Astrocyte (in vitro differentiated cells and primary cell): ENCODE measurements around the gene LANCL2. TPM values are rescaled to one million over a fixed set of nuclear protein-coding genes. Genes with fewer than 3 reads are reported as not detected.

Experiments
- DNase-seq: peaks from one replicate; pipeline ENCODE4 v3.0.0-alpha.2; 2010; ENCODE audit warnings: low read depth
- FAIRE-seq: peaks from 2 replicates; lab custom pipeline; 2011; peaks lifted over from hg19 to GRCh38; lab: Jason Lieb, UNC
- H2AFZ ChIP-seq: 2 replicates; pipeline ENCODE4 v1.6.0; 2012; ENCODE audit warnings: low read depth, low read length, inconsistent platforms
- H3K27ac ChIP-seq: 2 replicates; pipeline ENCODE4 v1.5.1; 2011; ENCODE audit warnings: low read depth, low read length, inconsistent platforms
- H3K27me3 ChIP-seq: 2 replicates; pipeline ENCODE4 v1.6.0; 2011; ENCODE audit warnings: low read length, inconsistent platforms; ENCODE audit not compliant: insufficient read depth
- H3K36me3 ChIP-seq: 2 replicates; pipeline ENCODE4 v1.5.1; 2011; ENCODE audit warnings: low read length, inconsistent platforms; ENCODE audit not compliant: insufficient read depth
- H3K4me1 ChIP-seq: 2 replicates; pipeline ENCODE4 v1.5.1; 2011; ENCODE audit warnings: low read length, inconsistent platforms; ENCODE audit not compliant: insufficient read depth
- H3K4me2 ChIP-seq: 2 replicates; pipeline ENCODE4 v1.6.0; 2012; ENCODE audit warnings: low read length, inconsistent platforms
- H3K4me3 ChIP-seq: 2 replicates; pipeline ENCODE4 v1.5.1; 2011; ENCODE audit warnings: low read depth, mild to moderate bottlenecking, low read length, inconsistent platforms; ENCODE audit not compliant: insufficient read depth
- H3K79me2 ChIP-seq: 2 replicates; pipeline ENCODE4 v1.6.0; 2012; ENCODE audit warnings: mild to moderate bottlenecking, low read length, inconsistent platforms; ENCODE audit not compliant: insufficient read depth
- H3K9ac ChIP-seq: 2 replicates; pipeline ENCODE4 v1.6.0; 2012; ENCODE audit warnings: mild to moderate bottlenecking, low read length, inconsistent platforms
- H3K9me3 ChIP-seq: 2 replicates; pipeline ENCODE4 v1.5.1; 2012; ENCODE audit warnings: low read depth, mild to moderate bottlenecking, low read length, inconsistent platforms; ENCODE audit not compliant: insufficient read depth
- H4K20me1 ChIP-seq: 2 replicates; pipeline ENCODE4 v1.6.0; 2012; ENCODE audit warnings: low read length, inconsistent platforms; ENCODE audit not compliant: insufficient read depth
- H3K27ac Mint-ChIP-seq: one replicate; pipeline ENCODE4 v1.8.0; 2021; ENCODE audit warnings: mild to moderate bottlenecking, mixed read lengths; ENCODE audit not compliant: unreplicated experiment
- H3K27me3 Mint-ChIP-seq: one replicate; pipeline ENCODE4 v1.8.0; 2021; ENCODE audit warnings: low read depth, mixed read lengths; ENCODE audit not compliant: unreplicated experiment
- H3K36me3 Mint-ChIP-seq: one replicate; pipeline ENCODE4 v1.8.0; 2021; ENCODE audit warnings: low read depth, mixed read lengths; ENCODE audit not compliant: unreplicated experiment
- H3K4me1 Mint-ChIP-seq: one replicate; pipeline ENCODE4 v1.8.0; 2021; ENCODE audit warnings: low read depth, mixed read lengths; ENCODE audit not compliant: unreplicated experiment
- H3K4me3 Mint-ChIP-seq: one replicate; pipeline ENCODE4 v1.8.0; 2021; ENCODE audit warnings: mild to moderate bottlenecking, moderate library complexity, mixed read lengths; ENCODE audit not compliant: unreplicated experiment
- H3K9me3 Mint-ChIP-seq: one replicate; pipeline ENCODE4 v1.8.0; 2021; ENCODE audit warnings: mild to moderate bottlenecking, mixed read lengths; ENCODE audit not compliant: unreplicated experiment
- CTCF ChIP-seq: IDR thresholded peaks from 2 replicates; pipeline ENCODE4 v1.5.1; 2011; ENCODE audit warnings: low read depth, mild to moderate bottlenecking, inconsistent platforms, low read length, moderate library complexity; ENCODE audit not compliant: insufficient read depth
- EZH2 ChIP-seq: IDR thresholded peaks from 2 replicates; pipeline ENCODE4 v1.6.1; 2012; ENCODE audit warnings: mild to moderate bottlenecking, low read length, inconsistent platforms; ENCODE audit not compliant: insufficient read depth
- total RNA-seq: library from RNA; stranded (reverse); gene quantifications from 2 replicates; pipeline ENCODE4 v1.2.1, GENCODE V29; 2021

Gene LANCL2
- total RNA-seq, 1 donor from 2014 or later = 35.9 TPM

- no peak overlapping the region for H3K4me3 Mint-ChIP-seq
- Histone ChIP-seq H3K4me2 (no peak overlapping the region), H3K4me1 (no peaks in the 10 kb centered on the region), H3K9ac (no peak overlapping the region), H2AFZ (no peak overlapping the region), H3K36me3 (peaks cover 4% of the 10 kb centered on the region), H3K9me3 (no peaks in the 10 kb centered on the region), H3K79me2 (no peaks in the 10 kb centered on the region), H4K20me1 (no peaks in the 10 kb centered on the region), H3K4me3 (no peak overlapping the region), H3K27ac (no peak overlapping the region), H3K27me3 (no peaks in the 10 kb centered on the region)
- H3K4me1 Mint-ChIP-seq = no peaks in the 10 kb centered on the region
- H3K27ac Mint-ChIP-seq = no peak overlapping the region
- H3K9me3 Mint-ChIP-seq = no peaks in the 10 kb centered on the region
- H3K27me3 Mint-ChIP-seq = no peaks in the 10 kb centered on the region
- no peak for DNase-seq
- TF ChIP-seq EZH2 (no peak), CTCF (no peak)
- FAIRE-seq = no peak
- H3K36me3 Mint-ChIP-seq = peaks cover 17% of the 10 kb centered on the region
Measured at GRCh38 chr7:55405856-55406541, 40.9 kb downstream of the LANCL2 start.

- TF ChIP-seq CTCF (no peak), EZH2 (no peak)
- H3K36me3 ChIP-seq = peaks cover 2% of the 10 kb centered on the region
- Mint-ChIP-seq H3K27me3 (no peaks in the 10 kb centered on the region), H3K36me3 (peaks cover 10% of the 10 kb centered on the region), H3K4me3 (no peak overlapping the region), H3K4me1 (no peaks in the 10 kb centered on the region), H3K9me3 (no peaks in the 10 kb centered on the region), H3K27ac (no peak overlapping the region)
- H3K9ac ChIP-seq = no peak overlapping the region
- FAIRE-seq (peak; percentile 29), DNase-seq (no peak)
- no peak overlapping the region for H2AFZ ChIP-seq
- H4K20me1 ChIP-seq = no peaks in the 10 kb centered on the region
- H3K27me3 ChIP-seq = no peaks in the 10 kb centered on the region
- H3K9me3 ChIP-seq = no peaks in the 10 kb centered on the region
- no peak overlapping the region for H3K27ac ChIP-seq
- H3K4me3 ChIP-seq = no peak overlapping the region
- no peaks in the 10 kb centered on the region for H3K79me2 ChIP-seq
- H3K4me1 ChIP-seq = no peaks in the 10 kb centered on the region
- H3K4me2 ChIP-seq = no peak overlapping the region
Measured at GRCh38 chr7:55409482-55410225, 44.5 kb downstream of the LANCL2 start.
